H1 (cell line): ENCODE results near the gene LPCAT3. TPM values are rescaled to one million over a fixed set of nuclear protein-coding genes. Genes with fewer than 3 reads are reported as not detected.

ENCODE experiments used
- ATF2 ChIP-seq: IDR thresholded peaks from 2 replicates; pipeline ENCODE4 v1.6.1; 2012; ENCODE audit warnings: low read length, inconsistent platforms
- BACH1 ChIP-seq: IDR thresholded peaks from 2 replicates; pipeline ENCODE4 v1.6.1; 2012; ENCODE audit warnings: low read length, improper control_type of control experiment
- CHD2 ChIP-seq: IDR thresholded peaks from 2 replicates; pipeline ENCODE4 v1.6.1; 2012; ENCODE audit warnings: low read length, improper control_type of control experiment
- CHD7 ChIP-seq: fragments of 300-600 bp; sonication (generic); IDR thresholded peaks from 2 replicates; pipeline ENCODE4 v1.7.1; 2012; ENCODE audit warnings: low read length, moderate library complexity, mild to moderate bottlenecking, inconsistent platforms; ENCODE audit not compliant: insufficient replicate concordance
- CREB1 ChIP-seq: IDR thresholded peaks from 2 replicates; pipeline ENCODE4 v1.6.1; 2012; ENCODE audit warnings: inconsistent platforms
- CTBP2 ChIP-seq: IDR thresholded peaks from 2 replicates; pipeline ENCODE4 v1.7.0; 2011; ENCODE audit warnings: borderline replicate concordance, mild to moderate bottlenecking, moderate library complexity, mixed read lengths, low read length; ENCODE audit not compliant: insufficient read depth, insufficient read length
- KDM1A ChIP-seq: fragments of 200-600, 300-600 bp; sonication (generic); IDR thresholded peaks from 2 replicates; pipeline ENCODE4 v1.7.1; 2016; ENCODE audit warnings: mild to moderate bottlenecking, low read length, borderline replicate concordance
- POU5F1 ChIP-seq: IDR thresholded peaks from 2 replicates; pipeline ENCODE4 v1.6.1; 2011; ENCODE audit warnings: low read depth, mild to moderate bottlenecking, low read length, moderate library complexity
- RNF2 ChIP-seq: fragments of 200-900, 300-1000 bp; sonication (generic); IDR thresholded peaks from 2 replicates; pipeline ENCODE4 v1.7.1; 2016; ENCODE audit warnings: borderline replicate concordance, low read depth, mild to moderate bottlenecking, antibody characterized with exemption, low read length; ENCODE audit not compliant: poor library complexity, severe bottlenecking; ENCODE audit errors: missing control alignments
- SP1 ChIP-seq: IDR thresholded peaks from 2 replicates; pipeline ENCODE4 v1.6.1; 2011; ENCODE audit warnings: low read depth, low read length
- polyA plus RNA-seq, 7 experiments: library from polyadenylated mRNA; depleted of rRNA in 3 of 7; stranded (reverse) in 5 of 7; unstranded in 2 of 7; fragments of >200 nt in 5 of 7; fragments of 200-250 nt in 2 of 7; gene quantifications; 1 replicate in 5 of 7; 2 replicates in 1 of 7; 4 replicates in 1 of 7; pipeline versions ENCODE4 v1.2.1 to v1.2.3, GENCODE V29; 2011 to 2013; ENCODE audit warnings: missing spikeins in 2 of 7, mixed read lengths in 2 of 7
- total RNA-seq: library from RNA; stranded (reverse); fragmentation: NEBNext Ultra II Directional; extraction: Animal tissue kit (Norgen Biotek cat#: 25700); gene quantifications from 2 replicates; pipeline ENCODE4 v1.2.1, GENCODE V29; 2021

The LPCAT3 gene
- total and polyA plus RNA-seq, 2 of the 8 experiments (the other 6 are each of a cell fraction or from before 2014, with no cell fraction given) = 55.8 to 70.4 TPM

GRCh38 chr12:6968426-6968825, 49.9 kb downstream of the LPCAT3 start (continued):
- TF ChIP-seq CHD7 = no peak
- no peak for TF ChIP-seq CTBP2
- TF ChIP-seq RNF2 = no peak
- no peak for TF ChIP-seq POU5F1
- TF ChIP-seq ATF2 = no peak
- TF ChIP-seq BACH1 = no peak
- TF ChIP-seq CREB1 = no peak
- TF ChIP-seq SP1 = no peak
- no peak for TF ChIP-seq CHD2
- no peak for TF ChIP-seq KDM1A
